Activated naive CD8-positive, alpha-beta T cell (primary cell): ENCODE measurements around the gene BIN1.

Experiments
- H3K27ac Mint-ChIP-seq: one replicate; pipeline ENCODE4 v1.8.0; 2021; ENCODE audit warnings: mixed read lengths
- H3K27me3 Mint-ChIP-seq: one replicate; pipeline ENCODE4 v1.8.0; 2021; ENCODE audit warnings: mixed read lengths
- H3K36me3 Mint-ChIP-seq: one replicate; pipeline ENCODE4 v1.8.0; 2021; ENCODE audit warnings: mixed read lengths
- H3K4me1 Mint-ChIP-seq: one replicate; pipeline ENCODE4 v1.8.0; 2021; ENCODE audit warnings: low read depth, mixed read lengths
- H3K4me3 Mint-ChIP-seq: one replicate; pipeline ENCODE4 v1.8.0; 2021; ENCODE audit warnings: mild to moderate bottlenecking, mixed read lengths
- H3K9me3 Mint-ChIP-seq: one replicate; pipeline ENCODE4 v1.8.0; 2021; ENCODE audit warnings: low read depth, mixed read lengths

The BIN1 gene

GRCh38 chr2:127102521-127103242 is 4.3 kb downstream of the BIN1 start:
- Mint-ChIP-seq H3K36me3 (no peaks in the 10 kb centered on the region), H3K9me3 (no peaks in the 10 kb centered on the region), H3K27ac (no peak overlapping the region), H3K27me3 (no peaks in the 10 kb centered on the region), H3K4me1 (peaks cover 2% of the 10 kb centered on the region), H3K4me3 (no peak overlapping the region)

- Mint-ChIP-seq H3K27me3 (no peaks in the 10 kb centered on the region), H3K4me3 (no peak overlapping the region), H3K27ac (no peak overlapping the region), H3K36me3 (no peaks in the 10 kb centered on the region), H3K4me1 (no peaks in the 10 kb centered on the region), H3K9me3 (no peaks in the 10 kb centered on the region)
Measured at GRCh38 chr2:127101756-127102477, 5.0 kb downstream of the BIN1 start.

- Mint-ChIP-seq H3K27ac (no peak overlapping the region), H3K4me1 (no peaks in the 10 kb centered on the region), H3K4me3 (no peak overlapping the region), H3K27me3 (no peaks in the 10 kb centered on the region), H3K36me3 (no peaks in the 10 kb centered on the region), H3K9me3 (no peaks in the 10 kb centered on the region)
Measured at GRCh38 chr2:127101048-127101611, 5.8 kb downstream of the BIN1 start.

GRCh38 chr2:127100251-127101047 is 6.5 kb downstream of the BIN1 start:
- H3K36me3 Mint-ChIP-seq = no peaks in the 10 kb centered on the region
- H3K27ac Mint-ChIP-seq = no peak overlapping the region
- no peak overlapping the region for H3K4me3 Mint-ChIP-seq
- H3K27me3 Mint-ChIP-seq = no peaks in the 10 kb centered on the region
- H3K4me1 Mint-ChIP-seq = no peaks in the 10 kb centered on the region
- no peaks in the 10 kb centered on the region for H3K9me3 Mint-ChIP-seq

- H3K27ac Mint-ChIP-seq = no peak overlapping the region
- H3K36me3 Mint-ChIP-seq = no peaks in the 10 kb centered on the region
Measured at GRCh38 chr2:127098711-127099110, 8.2 kb downstream of the BIN1 start.

GRCh38 chr2:127097841-127098651 is 8.9 kb downstream of the BIN1 start:
- no peaks in the 10 kb centered on the region for H3K36me3 Mint-ChIP-seq
- H3K27ac Mint-ChIP-seq = no peak overlapping the region
- no peaks in the 10 kb centered on the region for H3K9me3 Mint-ChIP-seq
- no peaks in the 10 kb centered on the region for H3K27me3 Mint-ChIP-seq
- no peaks in the 10 kb centered on the region for H3K4me1 Mint-ChIP-seq
- no peak overlapping the region for H3K4me3 Mint-ChIP-seq

More at GRCh38 chr2:127098711-127099110, 8.2 kb downstream of the BIN1 start:
- Mint-ChIP-seq H3K9me3 (no peaks in the 10 kb centered on the region), H3K4me1 (no peaks in the 10 kb centered on the region), H3K4me3 (no peak overlapping the region), H3K27me3 (no peaks in the 10 kb centered on the region)

- Mint-ChIP-seq H3K27ac (no peak overlapping the region), H3K4me1 (no peaks in the 10 kb centered on the region), H3K27me3 (no peaks in the 10 kb centered on the region), H3K36me3 (no peaks in the 10 kb centered on the region), H3K4me3 (no peak overlapping the region), H3K9me3 (no peaks in the 10 kb centered on the region)
Measured at GRCh38 chr2:127097471-127097765, 9.5 kb downstream of the BIN1 start.

- H3K9me3 Mint-ChIP-seq = no peaks in the 10 kb centered on the region
- H3K4me3 Mint-ChIP-seq = no peak overlapping the region
- H3K27me3 Mint-ChIP-seq = no peaks in the 10 kb centered on the region
- no peaks in the 10 kb centered on the region for H3K36me3 Mint-ChIP-seq
- H3K4me1 Mint-ChIP-seq = no peaks in the 10 kb centered on the region
- no peak overlapping the region for H3K27ac Mint-ChIP-seq
Measured at GRCh38 chr2:127096718-127097470, 10.1 kb downstream of the BIN1 start.

GRCh38 chr2:127096280-127096679 is 10.7 kb downstream of the BIN1 start:
- no peak overlapping the region for H3K27ac Mint-ChIP-seq
- H3K27me3 Mint-ChIP-seq = no peaks in the 10 kb centered on the region
- H3K9me3 Mint-ChIP-seq = no peaks in the 10 kb centered on the region
- H3K4me3 Mint-ChIP-seq = no peak overlapping the region
- H3K36me3 Mint-ChIP-seq = no peaks in the 10 kb centered on the region
- no peaks in the 10 kb centered on the region for H3K4me1 Mint-ChIP-seq

GRCh38 chr2:127095784-127096183 is 11.2 kb downstream of the BIN1 start:
- no peak overlapping the region for H3K4me3 Mint-ChIP-seq
- H3K9me3 Mint-ChIP-seq = no peaks in the 10 kb centered on the region
- no peaks in the 10 kb centered on the region for H3K4me1 Mint-ChIP-seq
- H3K27ac Mint-ChIP-seq = no peak overlapping the region
- H3K36me3 Mint-ChIP-seq = no peaks in the 10 kb centered on the region
- H3K27me3 Mint-ChIP-seq = peaks cover under 1% of the 10 kb centered on the region

GRCh38 chr2:127095367-127095641 is 11.7 kb downstream of the BIN1 start:
- Mint-ChIP-seq H3K27ac (no peak overlapping the region), H3K9me3 (no peaks in the 10 kb centered on the region), H3K4me3 (no peak overlapping the region), H3K27me3 (peaks cover 1% of the 10 kb centered on the region), H3K36me3 (no peaks in the 10 kb centered on the region), H3K4me1 (no peaks in the 10 kb centered on the region)

- Mint-ChIP-seq H3K4me3 (no peak overlapping the region), H3K27ac (no peak overlapping the region), H3K36me3 (no peaks in the 10 kb centered on the region)
Measured at GRCh38 chr2:127094509-127095366, 12.2 kb downstream of the BIN1 start.

GRCh38 chr2:127093648-127094210 is 13.2 kb downstream of the BIN1 start:
- Mint-ChIP-seq H3K4me3 (no peak overlapping the region), H3K27ac (no peak overlapping the region)

More at GRCh38 chr2:127094509-127095366, 12.2 kb downstream of the BIN1 start:
- Mint-ChIP-seq H3K9me3 (no peaks in the 10 kb centered on the region), H3K4me1 (no peaks in the 10 kb centered on the region), H3K27me3 (peaks cover 1% of the 10 kb centered on the region)

More at GRCh38 chr2:127093648-127094210, 13.2 kb downstream of the BIN1 start:
- Mint-ChIP-seq H3K36me3 (no peaks in the 10 kb centered on the region), H3K27me3 (peaks cover 1% of the 10 kb centered on the region), H3K4me1 (no peaks in the 10 kb centered on the region), H3K9me3 (no peaks in the 10 kb centered on the region)
